Femur (tissue), 1 donor: Measurements from ENCODE around the gene ASNS.

Experiments used
- DNase-seq: peaks from one replicate; pipeline ENCODE4 v3.0.0-alpha.2; 2017

ASNS gene

DNA sequence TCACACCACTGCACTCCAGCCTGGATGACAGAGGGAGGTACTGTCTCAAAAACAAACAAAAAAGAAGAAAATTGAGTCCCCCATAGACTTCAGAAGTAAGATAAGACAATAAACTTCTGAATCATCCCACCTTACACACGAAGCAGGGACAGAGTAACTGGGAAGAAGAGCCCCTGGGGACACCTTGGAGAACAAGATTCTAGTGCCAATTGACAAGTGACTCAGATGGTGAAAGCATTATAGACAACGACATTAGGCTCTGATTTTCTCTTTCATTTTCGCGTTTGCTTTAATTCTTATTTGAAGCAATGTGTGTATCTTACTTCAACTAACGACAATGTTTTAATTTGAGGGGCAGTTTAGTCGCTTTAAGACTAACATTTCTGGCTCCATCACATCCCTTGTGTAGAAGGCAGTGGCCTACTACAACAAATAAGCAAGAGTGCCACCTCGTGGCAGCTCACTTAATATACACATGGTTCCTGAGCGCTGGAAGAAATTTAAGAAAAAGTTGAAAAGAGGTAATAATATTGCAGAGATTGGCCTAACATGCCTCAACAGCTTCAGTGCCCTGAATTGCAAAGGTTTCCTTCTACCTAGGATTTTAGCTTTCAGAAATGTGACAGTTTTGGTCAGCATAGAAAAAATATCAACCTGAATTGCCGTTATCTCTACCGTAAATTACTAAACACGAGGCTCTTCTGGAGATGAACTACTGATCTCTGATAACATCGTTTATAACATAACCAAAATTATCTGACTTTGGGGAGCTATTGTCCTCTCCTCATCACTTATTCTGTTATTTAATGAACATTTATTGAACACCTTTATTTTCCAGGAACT, 36.7 kb downstream of the ASNS start:
- DNase-seq = peak; percentile 66

DNA sequence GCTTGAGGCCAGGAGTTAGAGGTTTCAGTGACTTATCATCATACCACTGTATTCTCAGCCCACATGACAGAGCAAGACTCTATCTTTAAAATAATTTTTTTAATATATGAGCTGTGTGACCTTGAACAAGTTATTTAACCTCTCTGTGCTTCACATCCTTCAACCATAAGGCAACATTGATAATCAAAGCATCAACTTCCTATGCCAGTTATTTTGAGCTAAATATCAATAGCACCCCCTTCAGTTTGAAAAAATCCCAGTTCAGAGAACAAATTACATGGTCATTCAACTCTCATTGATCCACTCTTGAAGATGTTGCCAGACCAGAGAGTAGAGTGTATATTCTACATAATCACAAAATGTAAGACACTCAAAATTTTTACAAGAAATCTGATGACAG, 53.0 kb downstream of the ASNS start:
- DNase-seq = no peak

DNA sequence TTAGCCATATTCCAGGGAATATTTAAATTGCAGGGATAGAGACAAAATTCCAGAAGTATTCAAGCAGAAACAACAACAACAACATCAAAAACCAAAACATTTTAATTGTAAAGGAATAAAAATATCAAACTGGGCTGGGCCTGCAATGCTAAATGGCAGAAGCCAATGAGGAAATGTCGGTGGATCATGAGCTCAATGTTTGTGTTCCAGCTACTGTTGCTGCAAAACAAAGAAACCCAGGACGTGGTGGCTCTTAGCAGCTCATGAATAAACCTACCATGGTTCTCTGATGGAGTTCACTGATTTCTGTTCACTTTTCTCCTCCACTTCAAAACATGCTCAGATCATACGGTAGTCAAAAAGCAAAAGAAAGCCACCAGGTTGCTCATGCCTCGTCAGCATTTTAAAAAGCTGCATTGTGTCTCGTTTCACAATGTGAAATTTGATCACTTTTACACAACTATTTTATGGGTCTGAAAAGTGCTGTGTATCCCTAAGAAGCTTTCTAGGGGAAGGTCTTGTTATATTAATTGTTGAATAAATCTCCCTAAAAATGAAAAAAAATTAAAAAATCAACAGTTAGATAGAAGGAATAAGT, 54.0 kb downstream of the ASNS start:
- DNase-seq = no peak
